ENCODE measurements around the gene DRG1. TPM values are rescaled to one million over a fixed set of nuclear protein-coding genes. Genes with fewer than 3 reads are reported as not detected.

The DRG1 gene
- total RNA-seq, 1 experiment from 2014 or later, result 75.2 TPM

DNA sequence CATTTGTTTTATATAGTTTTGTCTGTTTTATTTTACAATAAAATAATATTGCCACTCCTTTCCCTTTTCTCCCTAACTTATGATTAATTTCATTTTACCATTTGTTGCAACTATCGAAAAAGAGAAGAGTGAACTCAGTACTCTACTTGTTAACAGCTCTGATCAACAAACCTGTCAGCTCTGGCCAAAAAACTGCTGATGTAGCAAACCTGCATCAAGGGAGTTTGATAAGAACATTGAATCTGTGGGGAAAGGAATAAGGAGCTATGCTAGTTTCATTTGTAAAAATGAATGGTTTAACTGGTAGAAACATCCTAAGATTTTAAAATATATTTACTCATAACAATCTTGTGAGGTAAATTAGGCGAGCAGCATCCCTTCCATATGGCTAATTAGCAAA lies 47.4 kb downstream of the DRG1 start:
- no peak for DNase-seq
- CTCF ChIA-PET, result interaction anchor here (1.0 kb wide), 1 partner anchor 10 kb away, joined by 3 read pairs; no protein-coding TSS in a partner anchor
- Mint-ChIP-seq H3K9me3 (ENCODE audit: low read depth, unreplicated experiment) (no peaks in the 10 kb centered on the region), H3K4me1 (ENCODE audit: low read depth, unreplicated experiment) (no peaks in the 10 kb centered on the region), H3K36me3 (ENCODE audit: insufficient read depth, unreplicated experiment) (peaks cover 53% of the 10 kb centered on the region), H3K27ac (ENCODE audit: unreplicated experiment) (no peak overlapping the region), H3K27me3 (ENCODE audit: unreplicated experiment) (no peaks in the 10 kb centered on the region), H3K4me3 (ENCODE audit: low read depth, unreplicated experiment) (no peak overlapping the region)
- no TSS peak for BruUV-seq (replicated peaks)
- intact Hi-C loops (cut with micrococcal nuclease; ENCODE audit: unreplicated experiment), result no loop called here
- TF ChIP-seq, protein P1, sequence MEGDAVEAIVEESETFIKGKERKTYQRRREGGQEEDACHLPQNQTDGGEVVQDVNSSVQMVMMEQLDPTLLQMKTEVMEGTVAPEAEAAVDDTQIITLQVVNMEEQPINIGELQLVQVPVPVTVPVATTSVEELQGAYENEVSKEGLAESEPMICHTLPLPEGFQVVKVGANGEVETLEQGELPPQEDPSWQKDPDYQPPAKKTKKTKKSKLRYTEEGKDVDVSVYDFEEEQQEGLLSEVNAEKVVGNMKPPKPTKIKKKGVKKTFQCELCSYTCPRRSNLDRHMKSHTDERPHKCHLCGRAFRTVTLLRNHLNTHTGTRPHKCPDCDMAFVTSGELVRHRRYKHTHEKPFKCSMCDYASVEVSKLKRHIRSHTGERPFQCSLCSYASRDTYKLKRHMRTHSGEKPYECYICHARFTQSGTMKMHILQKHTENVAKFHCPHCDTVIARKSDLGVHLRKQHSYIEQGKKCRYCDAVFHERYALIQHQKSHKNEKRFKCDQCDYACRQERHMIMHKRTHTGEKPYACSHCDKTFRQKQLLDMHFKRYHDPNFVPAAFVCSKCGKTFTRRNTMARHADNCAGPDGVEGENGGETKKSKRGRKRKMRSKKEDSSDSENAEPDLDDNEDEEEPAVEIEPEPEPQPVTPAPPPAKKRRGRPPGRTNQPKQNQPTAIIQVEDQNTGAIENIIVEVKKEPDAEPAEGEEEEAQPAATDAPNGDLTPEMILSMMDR (IDR thresholded peaks at IDR 0.05; ENCODE audit: unreplicated experiment), result no peak

DNA sequence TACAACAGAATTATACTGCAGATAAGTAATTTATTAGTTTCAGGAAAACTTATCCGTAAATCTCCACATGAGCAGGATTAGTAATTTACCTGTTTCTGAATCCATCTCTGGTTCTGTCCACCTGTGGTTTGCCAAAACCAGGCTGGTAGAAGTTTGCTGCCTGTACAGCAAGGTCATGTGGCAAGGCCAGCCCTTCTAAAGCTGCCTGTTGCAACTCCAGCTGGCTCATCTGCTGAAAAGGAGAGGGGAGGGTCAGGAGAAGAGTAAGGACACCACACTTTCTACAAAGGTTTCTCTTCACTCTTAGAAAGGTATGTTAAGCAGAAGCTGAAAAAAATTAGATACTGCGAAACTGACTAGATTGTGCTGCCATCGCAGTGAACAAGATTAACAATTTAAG lies 47.9 kb downstream of the DRG1 start:
- H3K36me3 Mint-ChIP-seq (ENCODE audit: insufficient read depth, unreplicated experiment), result peaks cover 50% of the 10 kb centered on the region
- H3K27ac Mint-ChIP-seq (ENCODE audit: unreplicated experiment), result no peak overlapping the region
- no peak overlapping the region for H3K4me3 Mint-ChIP-seq (ENCODE audit: low read depth, unreplicated experiment)
- H3K4me1 Mint-ChIP-seq (ENCODE audit: low read depth, unreplicated experiment), result no peaks in the 10 kb centered on the region
- TF ChIP-seq, protein P1 (IDR thresholded peaks at IDR 0.05; ENCODE audit: unreplicated experiment), result no peak
- no peaks in the 10 kb centered on the region for H3K27me3 Mint-ChIP-seq (ENCODE audit: unreplicated experiment)
- DNase-seq, result no peak
- no peaks in the 10 kb centered on the region for H3K9me3 Mint-ChIP-seq (ENCODE audit: low read depth, unreplicated experiment)
- intact Hi-C loops (cut with micrococcal nuclease; ENCODE audit: unreplicated experiment), result no loop called here
- CTCF ChIA-PET, result interaction anchor here (1.0 kb wide), 1 partner anchor 10 kb away, joined by 3 read pairs; no protein-coding TSS in a partner anchor
- BruUV-seq (replicated peaks), result no TSS peak

DNA sequence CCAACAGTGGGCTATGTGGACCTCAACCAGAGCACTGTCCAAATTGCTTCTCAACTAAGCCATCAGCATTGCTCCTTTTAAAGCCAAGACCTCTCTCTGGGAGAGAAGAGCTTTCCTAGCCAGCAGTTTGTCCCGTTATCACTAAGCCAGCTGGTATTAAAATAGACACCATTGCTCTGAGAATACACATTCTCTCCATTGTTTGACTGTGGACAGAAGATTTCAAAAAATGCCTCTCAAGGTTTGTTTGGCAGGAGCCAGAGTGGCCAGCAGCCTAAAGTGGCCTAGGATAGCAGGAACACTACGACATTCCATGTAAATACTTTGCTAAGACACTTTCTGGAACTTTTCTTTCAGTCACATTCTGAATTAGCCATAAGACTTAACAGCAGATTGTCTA lies 49.0 kb downstream of the DRG1 start:
- H3K27ac Mint-ChIP-seq (ENCODE audit: unreplicated experiment), result no peak overlapping the region
- no peak overlapping the region for H3K4me3 Mint-ChIP-seq (ENCODE audit: low read depth, unreplicated experiment)
- no peaks in the 10 kb centered on the region for H3K9me3 Mint-ChIP-seq (ENCODE audit: low read depth, unreplicated experiment)
- CTCF ChIA-PET, result no interaction called here
- TF ChIP-seq, protein P1 (IDR thresholded peaks at IDR 0.05; ENCODE audit: unreplicated experiment), result no peak
- H3K4me1 Mint-ChIP-seq (ENCODE audit: low read depth, unreplicated experiment), result no peaks in the 10 kb centered on the region
- H3K36me3 Mint-ChIP-seq (ENCODE audit: insufficient read depth, unreplicated experiment), result peaks cover 48% of the 10 kb centered on the region
- BruUV-seq (replicated peaks), result no TSS peak
- no peak for DNase-seq
- intact Hi-C loops (cut with micrococcal nuclease; ENCODE audit: unreplicated experiment), result no loop called here
- no peaks in the 10 kb centered on the region for H3K27me3 Mint-ChIP-seq (ENCODE audit: unreplicated experiment)

DNA sequence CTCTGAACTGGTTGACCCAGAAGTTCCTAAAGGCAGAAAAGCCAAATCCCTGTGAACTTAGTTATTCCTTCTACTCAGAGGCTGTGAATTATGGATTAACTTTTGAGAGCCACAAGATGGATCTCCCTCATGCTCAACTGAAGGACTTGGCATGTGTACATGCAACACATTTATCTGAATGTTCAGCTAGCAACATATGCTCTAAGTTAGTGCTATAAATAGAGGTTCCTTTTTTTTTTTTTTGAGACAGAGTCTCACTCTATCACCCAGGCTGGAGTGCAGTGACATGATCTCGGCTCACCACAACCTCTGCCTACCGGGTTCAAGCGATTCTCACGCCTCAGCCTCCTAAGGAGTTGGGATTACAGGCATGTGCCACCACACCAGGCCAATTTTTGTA lies 50.1 kb downstream of the DRG1 start:
- Mint-ChIP-seq H3K27ac (ENCODE audit: unreplicated experiment) (no peak overlapping the region), H3K27me3 (ENCODE audit: unreplicated experiment) (no peaks in the 10 kb centered on the region), H3K9me3 (ENCODE audit: low read depth, unreplicated experiment) (no peaks in the 10 kb centered on the region), H3K4me1 (ENCODE audit: low read depth, unreplicated experiment) (no peaks in the 10 kb centered on the region), H3K4me3 (ENCODE audit: low read depth, unreplicated experiment) (no peak overlapping the region), H3K36me3 (ENCODE audit: insufficient read depth, unreplicated experiment) (peaks cover 41% of the 10 kb centered on the region)
- CTCF ChIA-PET, result no interaction called here
- intact Hi-C loops (cut with micrococcal nuclease; ENCODE audit: unreplicated experiment), result no loop called here
- TF ChIP-seq, protein P1 (IDR thresholded peaks at IDR 0.05; ENCODE audit: unreplicated experiment), result no peak
- no peak for DNase-seq
- BruUV-seq (replicated peaks), result no TSS peak

Measured in Calu3 (cell line).